ENCODE measurements around the gene SUPT3H.
"Not testable (repeated sequence)": the region's sequence is repeated elsewhere in the genome, so short reads cannot be mapped to it uniquely, and the experiment has no call there.

Gene SUPT3H

DNA sequence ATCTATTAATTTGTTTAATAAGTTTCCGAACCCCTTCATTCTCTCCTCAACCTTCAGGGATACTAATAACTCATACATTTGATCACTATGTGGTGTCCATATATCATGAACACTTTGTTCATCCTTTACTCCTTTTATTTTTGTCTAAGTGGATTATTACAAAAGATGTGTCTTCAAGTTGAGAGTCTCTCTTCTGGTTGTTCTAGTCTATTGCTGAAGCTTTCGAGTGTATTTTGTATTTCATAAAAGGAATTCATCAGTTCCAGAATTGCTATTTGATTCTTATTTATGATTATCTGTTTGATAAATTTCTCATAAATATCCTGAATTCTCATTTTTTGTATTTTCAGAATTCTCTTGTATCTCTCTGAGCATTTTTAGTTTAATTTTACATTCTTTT is 146.1 kb downstream of the SUPT3H start:
- DNase-seq, result no peak

DNA sequence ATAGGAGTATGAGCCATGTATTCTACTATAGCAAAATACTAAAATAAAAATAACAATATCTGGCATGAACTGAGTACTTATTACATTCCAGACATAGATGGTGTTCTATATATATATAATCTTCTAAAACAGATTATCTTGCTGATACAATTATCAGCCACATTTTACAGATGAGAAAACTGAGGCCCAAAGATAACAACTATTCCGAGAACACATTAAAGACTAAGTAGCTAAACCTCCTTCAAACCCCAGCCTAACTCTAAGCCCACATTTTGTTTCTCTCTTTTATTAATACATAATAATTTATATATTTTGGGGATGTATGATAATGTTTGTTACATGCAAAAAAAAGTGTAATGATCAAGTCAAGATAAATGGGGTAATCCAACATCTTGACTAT is 148.3 kb downstream of the SUPT3H start:
- DNase-seq, result no peak

DNA sequence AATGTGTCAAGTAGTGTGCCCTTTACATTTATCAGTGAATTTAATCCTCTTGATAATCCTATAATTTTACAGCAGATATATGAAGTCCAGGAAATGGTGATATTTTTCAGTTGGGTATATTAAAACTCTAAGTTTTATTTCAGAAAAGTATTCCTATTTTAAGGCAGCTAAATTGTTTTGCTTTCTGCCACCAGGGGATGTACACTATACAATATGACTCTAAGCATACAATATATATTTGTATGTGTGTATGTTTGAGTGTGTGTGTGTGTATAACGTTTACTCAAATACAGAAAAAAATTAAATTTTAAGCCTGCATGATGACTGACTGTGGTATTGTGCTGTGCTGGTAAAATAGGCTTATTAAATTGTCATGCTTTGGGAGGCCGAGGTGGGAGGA is 151.7 kb downstream of the SUPT3H start:
- DNase-seq, result no peak

DNA sequence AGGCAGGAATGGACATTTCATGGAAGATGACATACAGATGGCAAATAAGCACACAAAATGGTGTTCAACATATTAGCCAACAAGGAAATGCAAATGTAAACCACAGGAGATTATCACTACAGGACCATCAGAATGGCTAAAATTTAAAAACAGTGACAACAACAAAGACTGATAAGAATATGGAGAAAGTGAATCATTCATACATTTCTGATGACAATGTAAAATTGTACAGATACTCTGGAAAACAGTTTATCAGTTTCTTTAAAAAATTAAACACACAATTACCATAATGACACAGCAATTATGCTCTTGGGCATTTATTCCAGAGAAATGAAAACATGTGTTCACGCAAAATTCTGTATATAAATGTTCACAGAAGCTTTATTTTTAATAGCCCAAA is 155.4 kb downstream of the SUPT3H start:
- no peak for DNase-seq

DNA sequence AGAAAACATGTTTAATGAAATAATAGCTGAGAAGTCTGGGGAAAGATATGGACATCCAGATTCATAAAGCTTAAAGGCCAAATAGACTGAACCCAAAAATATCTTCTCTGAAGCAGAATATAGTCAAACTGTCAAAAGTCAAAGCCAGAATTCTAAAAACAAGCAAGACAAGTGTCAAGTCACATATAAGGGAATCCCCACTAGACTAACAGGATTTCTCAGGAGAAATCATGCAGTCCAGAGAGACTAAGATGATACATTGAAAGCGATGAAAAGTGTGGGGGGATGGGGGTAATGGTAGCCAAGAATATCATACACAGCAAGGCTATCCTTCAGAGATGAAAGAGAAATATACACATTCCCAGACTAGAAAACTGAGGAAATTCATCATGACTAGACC is 162.0 kb downstream of the SUPT3H start:
- no peak for DNase-seq

DNA sequence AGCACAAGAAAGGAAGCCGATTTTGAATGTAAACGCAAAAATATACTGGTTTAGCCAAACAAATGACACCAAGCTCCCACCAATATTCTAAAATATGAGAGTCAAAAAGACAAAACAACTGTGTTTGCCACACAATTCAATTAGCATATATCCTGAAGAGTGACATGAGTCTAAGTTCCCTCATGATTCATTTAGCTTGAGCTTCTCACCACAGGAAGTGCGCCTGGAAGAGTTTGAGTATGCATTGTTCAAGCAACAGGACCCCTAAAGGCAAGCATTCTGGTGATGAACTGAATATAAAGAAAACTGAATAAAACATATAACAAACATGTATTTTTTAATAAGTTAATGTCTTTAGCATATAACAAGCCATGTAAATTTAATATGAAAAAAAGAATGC is 164.8 kb downstream of the SUPT3H start:
- DNase-seq, result no peak

DNA sequence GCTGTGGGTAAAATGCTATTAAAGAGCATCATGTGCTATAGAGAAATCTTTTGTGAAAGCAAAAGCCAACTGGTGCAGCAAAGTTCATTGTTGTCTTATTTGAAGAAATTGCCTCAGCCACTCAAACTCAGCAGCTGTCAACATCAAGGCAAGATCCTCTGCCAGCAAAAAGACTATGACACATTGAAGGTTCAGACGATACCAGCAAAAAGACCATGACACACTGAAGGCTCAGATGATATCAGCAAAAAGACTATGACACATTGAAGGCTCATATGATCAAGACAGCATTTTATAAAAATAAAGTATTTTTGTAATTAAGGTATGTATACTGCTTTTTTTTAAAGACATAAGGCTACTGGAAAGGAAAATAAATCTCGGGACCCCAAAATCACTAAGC is 168.0 kb downstream of the SUPT3H start:
- DNase-seq, result no peak

DNA sequence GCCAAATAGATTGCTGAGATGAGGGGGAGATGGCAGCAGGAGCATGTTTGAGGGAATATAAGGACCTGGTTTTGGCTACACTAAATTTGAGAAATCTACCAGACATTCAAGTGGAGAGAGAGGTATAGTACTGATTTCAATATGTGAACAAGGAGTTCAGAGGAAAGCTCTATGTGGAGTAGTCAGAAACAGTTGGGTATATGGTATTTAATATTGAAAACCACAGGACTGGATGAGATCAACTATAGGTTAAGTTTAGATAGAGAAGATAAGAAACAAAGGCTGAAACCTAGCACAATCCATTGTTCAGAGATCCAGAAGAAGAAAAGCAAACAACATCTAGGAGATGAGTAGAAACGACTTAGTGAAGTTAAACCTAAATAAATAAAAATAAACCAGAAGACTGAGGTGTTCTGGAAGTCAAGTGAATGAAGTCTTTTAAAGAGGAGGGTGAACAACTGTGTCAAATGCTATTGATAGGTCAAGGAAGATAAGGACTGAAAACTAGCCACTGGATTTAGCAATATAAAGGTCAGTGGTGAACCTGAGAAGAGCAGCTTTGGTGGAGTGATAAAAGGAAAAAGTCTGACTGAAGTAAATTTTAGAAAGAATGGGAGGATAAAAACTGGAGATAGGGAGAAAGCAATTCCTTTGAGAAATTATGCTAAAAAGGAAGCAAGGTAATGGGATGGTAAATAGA is 170.8 kb downstream of the SUPT3H start:
- no peak for DNase-seq

DNA sequence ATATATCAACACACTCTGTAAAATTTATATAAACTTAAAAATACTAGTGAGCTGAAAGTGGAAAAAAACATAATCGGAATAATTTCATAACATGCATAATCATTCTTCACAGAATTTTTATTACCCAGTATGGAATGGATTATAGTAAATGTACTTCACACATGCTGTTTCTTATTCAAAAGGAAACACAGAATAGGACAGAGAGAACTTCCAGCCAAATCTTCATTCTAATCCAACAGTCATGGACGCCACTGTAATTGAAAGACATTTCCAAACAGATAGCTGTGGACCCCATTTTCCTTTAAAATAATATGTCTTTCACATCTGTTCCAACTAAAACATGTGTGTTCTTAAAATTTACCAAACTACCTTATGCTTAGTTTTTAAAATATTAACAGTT is 176.2 kb downstream of the SUPT3H start:
- DNase-seq, result no peak

DNA sequence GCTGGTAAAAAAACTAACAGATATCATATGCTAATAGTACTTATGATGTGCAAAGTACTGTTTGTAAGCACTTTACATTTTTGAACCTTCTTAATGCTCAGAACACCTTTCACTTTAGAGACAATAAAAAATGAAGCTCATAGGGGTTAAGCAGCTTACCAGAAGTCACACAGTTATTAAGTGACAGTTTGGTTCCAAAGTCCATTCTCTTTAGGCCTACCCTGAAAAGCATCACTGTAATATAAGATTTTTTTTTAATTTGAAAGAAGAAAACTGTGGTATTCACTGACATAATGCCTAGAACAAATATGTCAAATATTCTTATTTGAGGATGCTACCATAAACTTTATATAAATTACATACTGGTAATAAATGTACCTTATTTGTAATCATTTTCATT is 177.2 kb downstream of the SUPT3H start:
- DNase-seq, result no peak

DNA sequence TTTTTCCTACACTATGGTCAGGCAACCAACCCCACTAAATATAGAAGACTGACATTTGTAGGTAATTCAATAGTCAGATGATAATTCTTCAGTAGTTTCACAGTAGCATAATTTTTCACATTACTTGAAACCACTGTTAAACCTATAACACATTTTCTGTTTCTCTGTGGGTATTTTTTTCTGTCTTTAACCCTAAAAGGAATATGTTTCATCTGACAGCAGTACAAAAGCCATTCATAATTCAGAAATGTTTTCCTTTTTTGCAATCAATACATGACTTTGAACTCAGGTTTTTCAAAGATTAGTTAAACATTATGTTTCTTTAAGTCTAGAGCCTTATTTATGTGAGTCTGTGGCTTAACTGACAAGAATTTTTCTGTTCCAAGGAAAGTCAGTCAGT is 178.2 kb downstream of the SUPT3H start:
- DNase-seq, result no peak

DNA sequence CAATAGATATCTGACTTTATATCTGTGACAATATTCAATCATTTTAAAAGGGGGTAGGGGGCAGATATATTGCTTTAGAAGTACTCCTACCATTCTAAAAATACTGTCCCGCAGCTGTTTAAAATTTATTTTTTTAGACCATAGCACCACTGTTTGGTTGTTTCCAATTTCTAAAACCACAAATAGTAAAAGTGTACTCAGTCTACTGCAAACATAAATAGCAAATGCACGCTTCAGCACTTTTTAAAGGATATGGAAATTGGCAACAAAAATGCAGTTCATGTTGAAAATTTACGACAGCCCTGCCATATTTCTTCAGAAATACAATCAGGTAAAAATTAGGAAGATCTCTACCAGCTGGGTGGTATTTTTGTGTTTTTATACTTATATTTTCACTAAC is 181.6 kb downstream of the SUPT3H start:
- no peak for DNase-seq

DNA sequence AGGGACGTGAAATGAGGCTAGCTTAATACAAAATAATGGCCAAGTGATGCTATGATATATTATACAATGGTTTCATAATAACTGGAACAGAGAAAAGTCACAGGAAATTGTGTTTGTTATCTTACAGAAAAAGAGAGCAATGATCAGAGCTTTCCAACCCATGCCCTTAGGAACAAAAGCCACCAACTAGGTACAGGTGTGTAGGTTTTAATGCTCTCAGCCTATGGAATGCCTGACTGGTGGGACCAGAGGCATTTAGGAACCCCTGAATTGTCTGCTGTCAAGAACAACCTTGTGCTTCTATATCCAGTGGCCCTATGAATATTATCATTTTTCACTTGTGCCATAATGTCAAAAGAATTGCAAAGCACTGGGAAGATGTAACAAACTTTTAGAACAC is 182.6 kb downstream of the SUPT3H start:
- DNase-seq, result no peak

DNA sequence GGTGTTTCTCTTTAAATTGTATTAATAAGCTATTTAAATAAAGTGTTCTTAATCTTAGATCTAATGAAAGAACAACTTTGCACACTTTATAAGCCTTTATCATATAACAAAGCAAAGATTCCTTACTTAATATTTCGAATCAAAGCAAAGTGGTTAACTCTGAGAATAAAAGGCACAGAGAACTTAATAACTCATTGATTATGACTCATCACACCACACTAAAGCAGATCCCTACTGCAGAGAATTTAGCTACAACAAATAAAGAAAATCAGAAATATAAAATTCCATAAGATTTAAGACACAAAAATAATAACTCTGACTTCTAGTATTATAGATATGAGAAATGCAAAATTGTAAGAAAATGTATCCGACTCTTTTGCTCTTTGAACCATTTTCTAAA is 185.2 kb downstream of the SUPT3H start:
- no peak for DNase-seq

DNA sequence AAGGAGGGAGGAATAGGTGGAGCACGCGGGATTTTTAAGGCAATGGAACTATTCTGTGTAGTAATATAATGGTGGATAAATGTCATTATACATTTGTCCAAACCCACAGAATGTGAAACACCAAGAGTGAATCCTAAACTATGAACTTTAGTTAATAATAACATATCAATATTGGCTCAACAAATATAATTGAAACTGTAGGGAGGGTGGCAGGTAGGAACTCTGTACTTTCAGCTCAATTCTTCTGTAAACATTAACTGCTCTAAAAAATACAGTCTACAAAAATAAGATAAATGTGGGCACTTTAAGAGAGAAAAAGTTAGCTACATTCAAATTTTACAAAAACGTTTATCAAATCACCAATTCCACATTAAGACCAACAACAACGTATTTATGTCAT is 186.3 kb downstream of the SUPT3H start:
- no peak for DNase-seq

DNA sequence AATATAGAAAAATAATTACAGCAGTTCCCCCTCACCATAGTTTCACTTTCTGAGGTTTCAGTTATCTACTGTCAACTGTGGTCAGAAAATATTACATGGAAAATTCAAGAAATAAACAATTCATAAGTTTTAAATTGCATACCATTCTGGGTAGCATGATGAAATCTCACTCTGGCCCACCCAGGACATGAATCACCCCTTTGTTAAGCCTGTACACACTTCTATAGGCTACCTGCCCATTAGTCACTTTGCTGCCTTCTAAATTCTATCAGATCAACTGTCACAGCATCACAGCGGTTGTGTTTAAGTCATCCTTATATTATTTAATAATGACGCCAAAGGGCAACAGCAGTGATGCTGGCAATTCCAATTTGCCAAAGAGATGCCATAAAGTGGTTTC is 189.9 kb downstream of the SUPT3H start:
- DNase-seq, result no peak

DNA sequence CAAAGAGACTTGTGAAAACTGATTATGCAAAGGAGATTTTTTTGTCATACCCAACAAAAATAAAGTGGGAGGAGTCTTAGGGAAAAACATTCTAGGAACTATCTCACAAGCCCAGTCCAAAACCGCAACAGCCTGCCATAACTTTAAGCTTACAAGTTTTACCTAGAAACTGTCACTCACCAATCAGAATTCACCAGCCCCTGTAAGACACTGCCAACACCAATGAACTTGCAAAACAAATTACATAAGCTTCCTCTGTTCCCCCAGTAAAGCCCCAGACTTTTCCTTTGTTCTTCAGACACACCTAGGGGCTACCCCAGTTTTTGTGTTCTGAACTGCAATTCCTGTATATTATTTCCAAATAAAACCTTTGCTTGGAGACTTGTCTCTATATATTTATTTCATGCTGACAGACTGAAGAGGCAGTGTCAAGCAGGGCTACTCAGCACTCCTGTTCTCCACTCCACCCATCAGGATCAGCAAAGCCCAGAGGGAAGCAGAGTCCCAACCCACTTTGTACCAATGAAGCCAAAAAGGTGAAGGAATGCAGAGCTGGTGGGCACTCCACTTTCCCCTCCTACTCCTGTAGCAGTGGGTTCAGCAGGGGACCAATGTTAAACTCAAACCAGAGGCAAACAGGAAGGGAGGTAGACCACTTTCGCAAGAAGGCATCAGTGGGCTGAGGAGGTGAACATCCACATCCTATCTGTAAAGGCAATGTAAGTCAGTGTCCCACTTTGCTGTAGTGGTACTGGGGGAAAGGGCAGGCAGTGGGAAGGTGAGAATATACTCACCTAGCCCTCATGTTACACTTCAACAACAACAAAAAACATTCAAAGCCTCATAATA is 192.1 kb downstream of the SUPT3H start:
- no peak for DNase-seq

DNA sequence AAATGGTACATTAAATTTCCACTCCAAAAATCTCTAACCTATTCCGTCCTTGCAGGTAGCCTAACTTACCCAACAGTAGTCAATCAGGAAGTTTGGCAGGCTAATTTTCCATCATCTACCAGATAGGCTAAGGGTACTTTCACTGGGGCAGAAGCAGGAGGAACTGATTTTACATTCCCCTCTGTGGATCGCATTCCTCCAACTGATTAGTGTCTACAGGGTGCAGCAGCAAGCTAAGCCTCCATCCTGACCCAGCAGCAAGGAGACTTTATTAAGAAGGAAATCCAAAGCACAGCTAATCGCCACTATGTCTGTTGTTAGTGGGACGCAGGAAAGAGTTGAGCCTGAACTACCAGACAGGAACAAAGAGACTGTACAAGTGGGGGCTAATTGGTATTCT is 192.8 kb downstream of the SUPT3H start:
- DNase-seq, result no peak

DNA sequence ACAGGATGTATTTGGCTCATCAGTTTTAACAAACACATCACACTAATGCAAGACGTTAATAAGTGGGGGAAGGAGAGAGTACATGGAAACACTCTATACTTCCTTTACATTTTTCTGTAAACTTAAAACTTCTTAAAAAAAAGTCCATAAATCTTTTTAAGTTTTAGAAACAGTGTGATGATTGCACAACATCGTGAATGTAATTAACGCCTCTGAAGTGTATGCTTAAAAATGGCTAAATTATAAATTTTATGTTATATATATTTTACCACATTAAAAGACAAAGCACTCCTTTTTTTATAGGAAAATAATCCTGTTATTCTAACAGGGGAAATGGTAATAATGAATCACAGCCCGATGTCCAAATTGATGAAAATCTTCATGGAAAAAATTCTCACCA is 193.7 kb downstream of the SUPT3H start:
- DNase-seq, result no peak

DNA sequence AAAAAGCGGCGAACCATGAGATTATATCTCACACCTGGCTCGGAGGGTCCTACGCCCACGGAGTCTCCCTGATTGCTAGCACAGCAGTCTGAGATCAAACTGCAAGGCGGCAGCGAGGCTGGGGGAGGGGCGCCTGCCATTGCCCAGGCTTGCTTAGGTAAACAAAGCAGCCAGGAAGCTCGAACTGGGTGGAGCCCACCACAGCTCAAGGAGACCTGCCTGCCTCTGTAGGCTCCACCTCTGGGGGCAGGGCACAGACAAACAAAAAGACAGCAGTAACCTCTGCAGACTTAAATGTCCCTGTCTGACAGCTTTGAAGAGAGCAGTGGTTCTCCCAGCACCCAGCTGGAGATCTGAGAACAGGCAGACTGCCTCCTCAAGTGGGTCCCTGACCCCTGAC is 201.4 kb downstream of the SUPT3H start:
- DNase-seq, result not testable (repeated sequence)

DNA sequence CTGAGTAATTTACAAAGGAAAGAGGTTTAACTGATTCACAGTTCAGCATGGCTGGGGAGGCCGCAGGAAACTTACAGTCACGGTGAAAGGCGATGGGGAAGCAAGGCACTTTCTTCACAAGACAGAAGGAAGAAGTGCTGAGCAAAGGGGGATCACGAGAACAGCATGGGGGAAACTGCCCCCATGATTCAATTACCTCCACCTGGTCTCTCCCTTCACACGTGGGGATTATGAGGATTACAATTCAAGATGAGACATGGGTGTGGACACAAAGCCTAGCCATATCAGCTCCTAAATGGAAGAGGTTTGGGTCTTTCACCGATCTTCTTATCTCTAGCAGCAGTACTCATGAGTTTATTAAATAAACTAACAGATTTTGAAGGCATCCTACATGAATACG is 202.5 kb downstream of the SUPT3H start:
- DNase-seq, result no peak

DNA sequence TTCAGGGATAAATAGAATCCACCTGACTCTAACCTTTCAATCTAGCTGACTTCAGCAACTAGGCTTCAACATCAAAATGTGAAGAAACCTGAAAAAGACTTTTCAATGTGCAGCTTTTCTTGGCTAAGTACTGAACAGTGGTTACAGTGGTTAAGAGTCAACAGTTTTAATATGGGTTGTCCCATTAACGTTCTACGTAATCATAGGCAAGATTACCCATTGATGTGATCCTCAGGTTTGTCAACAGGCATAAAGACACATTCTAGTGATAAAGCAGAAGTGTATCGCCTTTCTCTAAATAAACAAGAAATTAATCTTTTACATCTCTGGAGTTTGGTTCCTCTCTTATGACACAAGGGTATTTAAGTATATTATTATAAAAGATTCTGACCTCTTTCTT is 203.7 kb downstream of the SUPT3H start:
- no peak for DNase-seq

DNA sequence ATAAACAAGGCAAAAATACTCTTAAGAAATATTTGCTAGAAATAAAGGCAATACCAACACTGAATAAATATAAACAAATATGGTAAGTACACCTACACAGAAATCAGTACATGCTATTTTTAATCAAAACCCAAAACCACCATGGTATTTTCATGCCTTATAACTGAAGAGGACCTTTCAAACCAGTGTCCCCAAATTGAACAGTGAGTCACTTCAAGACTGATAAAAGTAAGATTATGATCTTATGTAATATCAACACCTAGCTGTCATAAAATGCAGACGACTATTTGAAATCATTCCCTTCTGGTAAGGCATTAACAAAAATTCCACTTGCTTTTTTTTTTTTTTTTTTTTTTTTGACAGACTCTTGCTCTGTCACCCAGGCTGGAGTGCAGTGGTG is 206.4 kb downstream of the SUPT3H start:
- no peak for DNase-seq

DNA sequence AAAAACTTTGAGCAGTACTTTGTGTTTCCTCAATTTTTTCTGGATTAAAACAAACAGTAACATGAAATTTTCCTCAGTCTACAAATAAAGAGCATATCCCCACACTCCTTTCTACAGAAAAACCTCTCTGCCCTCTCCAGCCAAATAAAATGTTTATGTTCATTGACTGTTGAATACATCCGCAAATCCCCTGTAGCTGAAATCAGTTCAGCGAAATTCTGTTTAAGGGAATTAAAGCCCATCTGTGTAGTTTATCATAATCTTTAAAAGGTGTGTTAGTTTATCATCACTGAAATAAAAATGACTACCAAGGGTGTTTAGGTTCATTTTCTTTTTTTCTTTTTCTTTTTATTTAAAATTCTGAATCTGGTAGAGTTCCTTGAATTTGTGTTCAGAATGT is 207.4 kb downstream of the SUPT3H start:
- DNase-seq, result no peak

DNA sequence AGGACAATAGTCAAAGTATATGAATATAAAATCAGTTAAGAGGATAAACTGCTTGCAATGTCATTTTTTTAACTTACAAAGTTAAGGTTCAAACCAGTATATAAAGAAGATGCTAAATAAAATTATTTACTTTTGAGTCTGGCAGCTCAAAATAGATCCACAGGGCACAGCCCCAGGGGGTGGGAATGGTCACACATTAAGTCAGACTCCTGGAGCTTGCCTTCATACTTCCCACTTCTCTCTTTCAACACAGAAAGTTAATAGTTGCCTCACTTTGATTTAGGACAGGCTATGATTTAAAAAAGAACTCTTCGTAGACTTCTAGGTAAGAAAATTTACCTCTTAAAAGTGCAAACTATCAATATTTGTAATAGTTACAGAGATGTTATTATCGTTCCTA is 207.9 kb downstream of the SUPT3H start:
- DNase-seq, result no peak

All from effector CD8-positive, alpha-beta T cell (primary cell).